Tibial artery (tissue), 4 donors: Measurements from ENCODE around the gene DEFB119.

Experiments used
- DNase-seq, 2 donors: peaks; one replicate each; pipeline ENCODE4 v3.0.0-alpha.2; 2019
- H3K27ac ChIP-seq, 2 donors: fragments of 200-600 bp; sonication (generic) in 1 of 2; 1 replicate in 1 of 2; 2 replicates in 1 of 2; pipeline ENCODE4 v1.5.1; 2018 to 2019; ENCODE audit warnings: mild to moderate bottlenecking in 1 of 2
- H3K27me3 ChIP-seq, 2 donors: fragments of 200-600 bp; sonication (generic) in 1 of 2; one replicate each; pipeline versions ENCODE4 v1.5.1 to v1.6.0; 2016 to 2019
- H3K36me3 ChIP-seq, 3 donors: fragments of 200-600 bp; sonication (generic) in 2 of 3; one replicate each; pipeline ENCODE4 v1.5.1; 2016 to 2019; ENCODE audit warnings: mild to moderate bottlenecking in 2 of 3
- H3K4me1 ChIP-seq, 4 donors: fragments of 200-600 bp; sonication (generic) in 2 of 4; 1 replicate in 3 of 4; 2 replicates in 1 of 4; pipeline ENCODE4 v1.5.1; 2016 to 2019
- H3K4me3 ChIP-seq, 2 donors: fragments of 200-600 bp; sonication (generic) in 1 of 2; 1 replicate in 1 of 2; 2 replicates in 1 of 2; pipeline ENCODE4 v1.5.1; 2018 to 2019; ENCODE audit warnings: mild to moderate bottlenecking in 2 of 2
- H3K9me3 ChIP-seq, 3 donors: fragments of 200-600 bp; sonication (generic) in 1 of 3; one replicate each; pipeline ENCODE4 v1.5.1; 2016 to 2019
- CTCF ChIP-seq, 2 experiments: fragments of 200-600 bp in 1 of 2; fragments of 450-650 bp in 1 of 2; IDR thresholded peaks; one replicate each; pipeline ENCODE4 v1.5.1; 2017 to 2019; ENCODE audit warnings: antibody characterized with exemption in 2 of 2, mild to moderate bottlenecking in 1 of 2, moderate library complexity in 1 of 2
- intact Hi-C: fragments of 100-400 bp; cut with DNase I; formaldehyde crosslinking; loops from one replicate; pipeline ENCODE4 v1.15.0; 2023; ENCODE audit warnings: low total_unique reads

The DEFB119 gene

GRCh38 chr20:31415653-31416052 is 25.3 kb upstream of the DEFB119 start:
- intact Hi-C loops, result no loop called here

GRCh38 chr20:31414381-31414780 is 24.0 kb upstream of the DEFB119 start:
- DNase-seq, result no peak
- Histone ChIP-seq H3K27me3 (no peaks in the 10 kb centered on the region), H3K27ac (no peak overlapping the region), H3K36me3 (no peaks in the 10 kb centered on the region), H3K4me1 (no peaks in the 10 kb centered on the region), H3K4me3 (no peak overlapping the region), H3K9me3 (no peaks in the 10 kb centered on the region)
- intact Hi-C loops, result no loop called here
- no peak for TF ChIP-seq CTCF (IDR thresholded peaks at IDR 0.05)

More at GRCh38 chr20:31415653-31416052, 25.3 kb upstream of the DEFB119 start:
- H3K4me1 ChIP-seq, result no peaks in the 10 kb centered on the region
- no peak for DNase-seq
- no peak overlapping the region for H3K4me3 ChIP-seq
- H3K36me3 ChIP-seq, result no peaks in the 10 kb centered on the region
- H3K27me3 ChIP-seq, result no peaks in the 10 kb centered on the region
- TF ChIP-seq CTCF (IDR thresholded peaks at IDR 0.05), result no peak
- H3K27ac ChIP-seq, result no peak overlapping the region
- H3K9me3 ChIP-seq, result no peaks in the 10 kb centered on the region

- DNase-seq, result no peak
- Histone ChIP-seq H3K27me3 (no peaks in the 10 kb centered on the region), H3K9me3 (no peaks in the 10 kb centered on the region), H3K4me3 (no peak overlapping the region), H3K36me3 (no peaks in the 10 kb centered on the region), H3K27ac (no peak overlapping the region), H3K4me1 (no peaks in the 10 kb centered on the region)
- intact Hi-C loops, result no loop called here
- no peak for TF ChIP-seq CTCF (IDR thresholded peaks at IDR 0.05)
Observed at GRCh38 chr20:31410011-31410410, 19.6 kb upstream of the DEFB119 start.

- no peaks in the 10 kb centered on the region for H3K9me3 ChIP-seq
- H3K27ac ChIP-seq, result no peak within 1 kb of the TSS
- no peak for DNase-seq
- no peaks in the 10 kb centered on the region for H3K4me1 ChIP-seq
- TF ChIP-seq CTCF (IDR thresholded peaks at IDR 0.05), result no peak
- no peak within 1 kb of the TSS for H3K4me3 ChIP-seq
- intact Hi-C loops, result no loop called here
- H3K27me3 ChIP-seq, result no peaks in the 10 kb centered on the region
- H3K36me3 ChIP-seq, result no peaks in the 10 kb centered on the region
Observed at GRCh38 chr20:31406115-31406514, 15.7 kb upstream of the DEFB119 start, which contains the start of gene DEFB121. Gene DEFB121 (minus strand): TSS chr20:31406215. CDS start chr20:31406152, 63 bp downstream.

- Histone ChIP-seq H3K4me1 (no peaks in the 10 kb centered on the region), H3K4me3 (no peak overlapping the region), H3K9me3 (no peaks in the 10 kb centered on the region), H3K27ac (no peak overlapping the region), H3K27me3 (no peaks in the 10 kb centered on the region), H3K36me3 (no peaks in the 10 kb centered on the region)
- intact Hi-C loops, result no loop called here
- DNase-seq, result no peak
- no peak for TF ChIP-seq CTCF (IDR thresholded peaks at IDR 0.05)
Observed at GRCh38 chr20:31403886-31404285, 13.5 kb upstream of the DEFB119 start.

GRCh38 chr20:31394900-31395299 is 4.5 kb upstream of the DEFB119 start:
- Histone ChIP-seq H3K27ac (no peak overlapping the region), H3K4me1 (no peaks in the 10 kb centered on the region), H3K9me3 (no peaks in the 10 kb centered on the region), H3K27me3 (no peaks in the 10 kb centered on the region), H3K4me3 (no peak overlapping the region), H3K36me3 (no peaks in the 10 kb centered on the region)
- intact Hi-C loops, result no loop called here
- TF ChIP-seq CTCF (IDR thresholded peaks at IDR 0.05), result no peak
- DNase-seq, result no peak
